LNCAP (cell line): ENCODE results near the gene CLDN12.

Source experiments
- TF ChIP-seq, protein P1 (sequence below): fragments of 450-650 bp; IDR thresholded peaks from 2 replicates; pipeline ENCODE4 v1.5.1; 2017; ENCODE audit warnings: mild to moderate bottlenecking

Gene CLDN12

DNA sequence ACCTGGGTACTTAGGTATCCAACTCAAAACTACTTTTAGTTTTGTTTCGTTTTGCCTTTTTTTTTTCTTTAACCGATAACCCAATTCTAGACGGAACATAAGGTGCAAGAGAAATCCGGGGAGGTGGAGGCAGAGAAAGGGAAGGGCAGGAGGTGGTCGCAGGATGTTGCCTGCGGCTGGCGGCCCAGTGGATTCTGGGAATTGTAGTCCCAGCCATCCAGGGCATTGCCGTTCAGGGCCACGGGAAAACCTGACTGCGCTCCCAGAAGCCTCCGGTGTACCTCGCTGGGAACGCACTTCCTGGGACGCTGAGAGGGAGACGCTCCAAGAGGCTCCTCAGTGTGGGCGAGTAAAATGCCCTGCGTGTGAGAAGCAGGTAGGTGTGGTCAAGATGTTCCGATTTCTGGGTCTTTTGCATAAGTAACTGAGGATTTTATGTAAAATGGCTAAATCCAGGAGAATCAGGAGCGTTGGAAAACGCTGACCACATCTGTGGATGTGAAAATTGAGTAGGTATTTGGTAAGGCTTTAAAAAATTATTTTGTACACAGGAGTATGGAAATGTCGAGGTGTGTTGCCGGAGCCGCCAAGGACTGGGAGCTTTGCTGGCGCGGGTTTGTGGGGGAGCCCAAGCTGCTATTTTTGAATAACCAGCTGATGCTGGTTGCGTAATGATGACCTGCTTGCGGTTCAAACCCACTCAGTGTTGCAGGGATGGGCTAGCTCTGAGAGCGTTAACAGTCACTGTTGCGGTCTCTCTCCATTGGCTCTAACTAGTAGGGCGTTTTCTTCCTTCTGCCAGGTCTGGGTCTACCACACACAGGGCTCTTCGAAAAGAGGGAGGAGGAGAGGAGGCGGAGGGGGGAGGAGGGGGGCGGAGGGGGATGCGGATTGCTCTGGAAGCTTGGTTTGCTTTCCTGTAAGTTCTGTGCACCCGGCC is at the start of gene CLDN12:
Gene CLDN12, plus strand, starts transcription at position 288 of the 940 bp plus-strand sequence. CDS start 9,216 bp downstream, outside the sequence.
- TF ChIP-seq, protein P1, sequence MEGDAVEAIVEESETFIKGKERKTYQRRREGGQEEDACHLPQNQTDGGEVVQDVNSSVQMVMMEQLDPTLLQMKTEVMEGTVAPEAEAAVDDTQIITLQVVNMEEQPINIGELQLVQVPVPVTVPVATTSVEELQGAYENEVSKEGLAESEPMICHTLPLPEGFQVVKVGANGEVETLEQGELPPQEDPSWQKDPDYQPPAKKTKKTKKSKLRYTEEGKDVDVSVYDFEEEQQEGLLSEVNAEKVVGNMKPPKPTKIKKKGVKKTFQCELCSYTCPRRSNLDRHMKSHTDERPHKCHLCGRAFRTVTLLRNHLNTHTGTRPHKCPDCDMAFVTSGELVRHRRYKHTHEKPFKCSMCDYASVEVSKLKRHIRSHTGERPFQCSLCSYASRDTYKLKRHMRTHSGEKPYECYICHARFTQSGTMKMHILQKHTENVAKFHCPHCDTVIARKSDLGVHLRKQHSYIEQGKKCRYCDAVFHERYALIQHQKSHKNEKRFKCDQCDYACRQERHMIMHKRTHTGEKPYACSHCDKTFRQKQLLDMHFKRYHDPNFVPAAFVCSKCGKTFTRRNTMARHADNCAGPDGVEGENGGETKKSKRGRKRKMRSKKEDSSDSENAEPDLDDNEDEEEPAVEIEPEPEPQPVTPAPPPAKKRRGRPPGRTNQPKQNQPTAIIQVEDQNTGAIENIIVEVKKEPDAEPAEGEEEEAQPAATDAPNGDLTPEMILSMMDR: no peak

DNA sequence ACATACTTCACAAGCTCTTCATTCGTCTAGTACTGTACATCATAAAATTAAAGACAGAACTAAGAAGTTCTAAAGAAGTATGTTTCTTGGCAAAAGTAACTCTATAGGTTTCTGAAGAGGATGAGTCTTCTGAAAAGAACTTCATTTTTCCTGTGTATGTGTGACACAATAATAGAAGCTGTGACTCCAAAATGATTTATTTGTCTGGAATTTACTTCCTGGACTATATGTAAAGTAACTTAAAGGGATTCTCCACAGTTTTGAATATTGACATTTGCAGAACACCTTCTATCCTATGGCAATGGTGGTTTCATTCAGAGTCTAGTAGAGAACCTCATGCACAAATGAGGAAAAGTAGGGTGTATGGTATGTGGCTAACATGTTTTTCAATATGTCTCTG is 19.8 kb upstream of the CLDN12 start:
- TF ChIP-seq, protein P1: no peak

DNA sequence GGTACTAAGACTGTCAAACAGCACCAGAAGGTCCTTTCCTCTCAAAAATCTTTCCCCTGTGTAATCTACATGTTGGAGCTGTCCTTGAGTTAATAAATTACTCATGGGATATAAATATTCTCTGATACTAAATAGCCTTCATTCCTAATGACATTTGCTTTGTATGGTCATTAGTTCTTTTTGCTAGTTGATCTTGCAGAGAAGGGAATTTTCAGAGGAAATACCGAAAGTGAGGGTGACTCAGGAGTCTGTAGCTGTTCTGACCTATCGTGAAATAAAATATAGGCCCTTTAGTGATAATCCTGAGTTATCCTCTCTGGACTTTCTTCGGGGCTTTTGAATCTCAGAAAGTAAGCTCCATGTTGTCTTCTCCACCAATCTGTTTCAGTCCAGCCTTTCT is 19.4 kb upstream of the CLDN12 start:
- TF ChIP-seq, protein P1: no peak

DNA sequence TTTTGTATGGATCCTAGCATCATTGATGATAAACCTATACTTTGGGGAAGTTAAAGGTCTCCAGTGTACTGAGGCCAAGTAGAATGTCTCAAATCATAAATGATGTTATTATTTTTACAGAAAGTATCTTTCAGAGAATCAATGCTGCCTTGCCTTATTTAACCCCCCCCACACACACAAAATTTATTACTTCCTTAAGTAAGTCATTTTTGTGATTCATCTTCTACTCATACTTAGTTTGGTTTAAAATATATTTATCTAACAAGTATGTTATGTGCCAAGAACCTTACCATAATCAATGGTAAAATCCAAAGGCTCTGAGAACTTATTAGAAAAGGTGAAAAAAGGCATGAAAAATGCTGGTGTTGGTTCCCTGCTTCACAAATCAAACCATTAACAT is 18.8 kb upstream of the CLDN12 start:
- TF ChIP-seq, protein P1: no peak

DNA sequence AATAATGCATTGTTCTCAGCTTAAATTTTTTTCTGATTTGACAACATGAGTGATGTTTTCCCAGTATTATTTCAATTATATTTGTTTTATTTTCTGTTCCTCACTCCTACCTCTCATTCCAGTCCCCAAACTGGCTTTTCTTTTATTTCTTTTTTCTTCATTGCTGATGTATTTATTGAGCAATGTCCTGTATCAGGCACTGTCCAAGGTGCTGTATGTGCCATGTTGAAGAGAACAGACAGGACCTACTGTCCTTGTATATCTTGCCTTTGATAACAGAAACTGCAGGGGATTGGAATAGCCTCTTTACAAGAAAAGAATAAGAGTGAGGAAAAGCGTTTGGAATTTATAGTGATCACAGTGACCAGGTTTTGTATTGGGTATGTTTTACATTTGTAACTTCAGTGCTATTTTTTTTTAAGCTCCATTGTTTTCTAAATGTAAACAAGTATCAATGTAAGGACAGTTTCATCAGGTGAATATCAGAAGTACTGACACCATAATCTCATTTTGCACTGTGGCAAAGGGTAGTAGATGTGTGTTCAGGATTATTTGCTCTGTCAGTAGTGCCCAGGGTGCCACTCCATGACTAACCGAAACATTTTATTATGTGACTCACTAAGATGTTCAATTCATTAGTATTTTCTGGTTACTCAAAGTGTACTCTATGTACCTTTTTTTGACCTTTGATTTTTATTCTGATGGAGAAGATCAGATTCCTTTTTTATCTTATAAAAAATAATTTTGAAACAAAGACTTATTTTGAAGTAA is 15.6 kb upstream of the CLDN12 start:
- TF ChIP-seq, protein P1: no peak

DNA sequence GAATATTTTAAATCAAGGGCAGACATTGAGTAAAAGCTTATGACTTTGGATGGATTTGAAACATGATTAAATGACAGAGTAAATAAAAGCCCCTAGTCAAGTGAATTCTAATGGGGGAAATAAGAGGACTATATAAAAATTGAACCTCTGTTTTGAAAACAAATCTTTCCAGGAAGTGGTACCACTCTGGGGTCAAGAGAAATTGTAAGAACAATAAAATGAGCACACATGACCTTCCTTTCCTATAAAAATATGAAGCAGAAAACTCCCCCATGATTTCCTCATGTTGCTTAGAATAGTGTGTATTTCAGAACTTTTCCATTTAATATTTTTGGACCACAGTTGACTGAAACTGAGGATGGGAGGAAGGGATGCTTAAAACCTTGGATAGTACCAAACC is 12.3 kb upstream of the CLDN12 start:
- TF ChIP-seq, protein P1: no peak

DNA sequence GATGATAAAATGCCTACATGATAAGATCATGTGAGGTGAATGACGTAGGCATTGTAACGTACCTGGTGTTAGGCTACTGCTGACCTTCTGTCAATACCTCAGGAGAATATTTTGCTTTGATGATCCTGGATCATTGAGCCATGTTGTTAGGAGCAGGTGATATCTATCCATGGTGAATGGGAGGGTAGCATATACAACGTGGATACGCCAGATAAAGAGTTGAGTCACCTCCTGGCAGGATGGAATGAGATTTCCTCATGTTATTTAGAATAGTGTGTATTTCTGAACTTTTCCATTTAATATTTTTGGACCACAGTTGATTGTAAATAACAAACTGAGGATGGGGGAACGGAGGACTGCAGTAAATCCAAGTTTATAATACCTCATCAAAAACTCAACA is 11.8 kb upstream of the CLDN12 start:
- TF ChIP-seq, protein P1: no peak
